GM19351 (cell line): ENCODE measurements around the gene LPP.

ENCODE experiments used
- ATAC-seq: cut with Tn5 transposase; IDR thresholded peaks from one replicate; pipeline ENCODE4 v1.9.1; 2021; ENCODE audit warnings: mild to moderate bottlenecking, moderate library complexity; ENCODE audit not compliant: unreplicated experiment

LPP gene

GRCh38 chr3:188761964-188762363, 608.0 kb downstream of the LPP start:
- ATAC-seq, result no peak

- ATAC-seq, result no peak
Measured at GRCh38 chr3:188764609-188765008, 610.7 kb downstream of the LPP start.

GRCh38 chr3:188769831-188770230, 615.9 kb downstream of the LPP start:
- ATAC-seq, result no peak

GRCh38 chr3:188772886-188773285, 618.9 kb downstream of the LPP start:
- no peak for ATAC-seq

- no peak for ATAC-seq
Measured at GRCh38 chr3:188775412-188775811, 621.5 kb downstream of the LPP start.

GRCh38 chr3:188776447-188776846, 622.5 kb downstream of the LPP start:
- no peak for ATAC-seq

GRCh38 chr3:188778091-188778852, 624.3 kb downstream of the LPP start:
- ATAC-seq, result no peak

- ATAC-seq, result no peak
Measured at GRCh38 chr3:188779281-188779980, 625.5 kb downstream of the LPP start.

- no peak for ATAC-seq
Measured at GRCh38 chr3:188780193-188781147, 626.5 kb downstream of the LPP start.

- no peak for ATAC-seq
Measured at GRCh38 chr3:188782613-188783124, 628.7 kb downstream of the LPP start.

- ATAC-seq, result no peak
Measured at GRCh38 chr3:188786424-188786823, 632.5 kb downstream of the LPP start.

GRCh38 chr3:188788621-188789081, 634.7 kb downstream of the LPP start:
- peak; percentile 47 for ATAC-seq

GRCh38 chr3:188789251-188789650, 635.3 kb downstream of the LPP start:
- ATAC-seq, result no peak

- no peak for ATAC-seq
Measured at GRCh38 chr3:188791311-188791710, 637.4 kb downstream of the LPP start.

- ATAC-seq, result no peak
Measured at GRCh38 chr3:188792793-188793192, 638.8 kb downstream of the LPP start.

GRCh38 chr3:188796122-188796631, 642.2 kb downstream of the LPP start:
- peak; percentile 99 for ATAC-seq

GRCh38 chr3:188797045-188797444, 643.1 kb downstream of the LPP start:
- ATAC-seq, result no peak

GRCh38 chr3:188798556-188799145, 644.7 kb downstream of the LPP start:
- ATAC-seq, result no peak

GRCh38 chr3:188801393-188801792, 647.4 kb downstream of the LPP start:
- no peak for ATAC-seq

- no peak for ATAC-seq
Measured at GRCh38 chr3:188802645-188803044, 648.7 kb downstream of the LPP start.
